Measurements from ENCODE around the gene PEDS1. TPM values are rescaled to one million over a fixed set of nuclear protein-coding genes. Genes with fewer than 3 reads are reported as not detected.

The PEDS1 gene
- total and polyA plus RNA-seq, 2 of the 13 experiments (the other 11 are each of a cell fraction or from before 2014, with no cell fraction given): 30.5 to 93.9 TPM

DNA sequence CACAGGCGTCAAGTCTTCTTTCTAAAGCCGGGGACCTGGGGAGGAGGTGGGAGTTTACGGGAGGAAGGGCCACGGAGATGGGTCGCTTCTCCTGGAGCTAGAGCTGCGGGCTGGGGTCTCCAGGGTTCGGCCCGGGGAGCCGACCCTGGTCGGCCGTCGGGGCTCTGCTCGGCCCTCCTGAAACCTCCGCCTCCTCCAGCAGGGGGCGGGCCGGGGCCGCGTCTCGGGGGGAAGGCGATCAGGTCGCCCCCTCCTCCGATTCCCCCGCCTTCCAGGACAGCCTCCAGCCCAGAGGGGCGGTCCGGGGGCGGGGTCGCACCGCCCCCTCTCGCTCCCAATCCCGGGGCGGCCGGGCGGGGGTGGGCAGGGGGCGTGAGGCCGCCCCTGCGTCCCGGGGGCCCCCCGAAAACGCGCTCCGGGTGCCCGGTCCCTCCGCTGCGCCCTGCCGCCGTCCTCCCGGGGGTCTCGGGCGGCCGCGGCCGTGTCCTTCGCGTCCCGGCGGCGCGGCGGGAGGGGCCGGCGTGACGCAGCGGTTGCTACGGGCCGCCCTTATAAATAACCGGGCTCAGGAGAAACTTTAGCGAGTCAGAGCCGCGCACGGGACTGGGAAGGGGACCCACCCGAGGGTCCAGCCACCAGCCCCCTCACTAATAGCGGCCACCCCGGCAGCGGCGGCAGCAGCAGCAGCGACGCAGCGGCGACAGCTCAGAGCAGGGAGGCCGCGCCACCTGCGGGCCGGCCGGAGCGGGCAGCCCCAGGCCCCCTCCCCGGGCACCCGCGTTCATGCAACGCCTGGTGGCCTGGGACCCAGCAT lies 36.9 kb upstream of the PEDS1 start, which contains the start of gene CEBPB (continued):
- TF ChIP-seq, protein P1, sequence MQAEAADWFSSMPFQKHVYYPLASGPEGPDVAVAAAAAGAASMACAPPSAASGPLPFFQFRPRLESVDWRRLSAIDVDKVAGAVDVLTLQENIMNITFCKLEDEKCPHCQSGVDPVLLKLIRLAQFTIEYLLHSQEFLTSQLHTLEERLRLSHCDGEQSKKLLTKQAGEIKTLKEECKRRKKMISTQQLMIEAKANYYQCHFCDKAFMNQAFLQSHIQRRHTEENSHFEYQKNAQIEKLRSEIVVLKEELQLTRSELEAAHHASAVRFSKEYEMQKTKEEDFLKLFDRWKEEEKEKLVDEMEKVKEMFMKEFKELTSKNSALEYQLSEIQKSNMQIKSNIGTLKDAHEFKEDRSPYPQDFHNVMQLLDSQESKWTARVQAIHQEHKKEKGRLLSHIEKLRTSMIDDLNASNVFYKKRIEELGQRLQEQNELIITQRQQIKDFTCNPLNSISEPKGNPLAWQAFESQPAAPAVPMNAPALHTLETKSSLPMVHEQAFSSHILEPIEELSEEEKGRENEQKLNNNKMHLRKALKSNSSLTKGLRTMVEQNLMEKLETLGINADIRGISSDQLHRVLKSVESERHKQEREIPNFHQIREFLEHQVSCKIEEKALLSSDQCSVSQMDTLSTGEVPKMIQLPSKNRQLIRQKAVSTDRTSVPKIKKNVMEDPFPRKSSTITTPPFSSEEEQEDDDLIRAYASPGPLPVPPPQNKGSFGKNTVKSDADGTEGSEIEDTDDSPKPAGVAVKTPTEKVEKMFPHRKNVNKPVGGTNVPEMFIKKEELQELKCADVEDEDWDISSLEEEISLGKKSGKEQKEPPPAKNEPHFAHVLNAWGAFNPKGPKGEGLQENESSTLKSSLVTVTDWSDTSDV (CRISPR knock-in tag; IDR thresholded peaks at IDR 0.05): peak; percentile 40; the same call in 1 of the 2 replicates
- TF ChIP-seq, protein P2, sequence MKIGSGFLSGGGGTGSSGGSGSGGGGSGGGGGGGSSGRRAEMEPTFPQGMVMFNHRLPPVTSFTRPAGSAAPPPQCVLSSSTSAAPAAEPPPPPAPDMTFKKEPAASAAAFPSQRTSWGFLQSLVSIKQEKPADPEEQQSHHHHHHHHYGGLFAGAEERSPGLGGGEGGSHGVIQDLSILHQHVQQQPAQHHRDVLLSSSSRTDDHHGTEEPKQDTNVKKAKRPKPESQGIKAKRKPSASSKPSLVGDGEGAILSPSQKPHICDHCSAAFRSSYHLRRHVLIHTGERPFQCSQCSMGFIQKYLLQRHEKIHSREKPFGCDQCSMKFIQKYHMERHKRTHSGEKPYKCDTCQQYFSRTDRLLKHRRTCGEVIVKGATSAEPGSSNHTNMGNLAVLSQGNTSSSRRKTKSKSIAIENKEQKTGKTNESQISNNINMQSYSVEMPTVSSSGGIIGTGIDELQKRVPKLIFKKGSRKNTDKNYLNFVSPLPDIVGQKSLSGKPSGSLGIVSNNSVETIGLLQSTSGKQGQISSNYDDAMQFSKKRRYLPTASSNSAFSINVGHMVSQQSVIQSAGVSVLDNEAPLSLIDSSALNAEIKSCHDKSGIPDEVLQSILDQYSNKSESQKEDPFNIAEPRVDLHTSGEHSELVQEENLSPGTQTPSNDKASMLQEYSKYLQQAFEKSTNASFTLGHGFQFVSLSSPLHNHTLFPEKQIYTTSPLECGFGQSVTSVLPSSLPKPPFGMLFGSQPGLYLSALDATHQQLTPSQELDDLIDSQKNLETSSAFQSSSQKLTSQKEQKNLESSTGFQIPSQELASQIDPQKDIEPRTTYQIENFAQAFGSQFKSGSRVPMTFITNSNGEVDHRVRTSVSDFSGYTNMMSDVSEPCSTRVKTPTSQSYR (CRISPR knock-in tag; IDR thresholded peaks at IDR 0.05; ENCODE audit: borderline replicate concordance): peak; percentile 78
- TF ChIP-seq ZNF367 (CRISPR knock-in tag; IDR thresholded peaks at IDR 0.05; ENCODE audit: borderline replicate concordance): peak; percentile 70; the same call in 1 of the 2 replicates
- peak; percentile 98 for TF ChIP-seq RFXAP (CRISPR knock-in tag; IDR thresholded peaks at IDR 0.05; ENCODE audit: borderline replicate concordance)
- TF ChIP-seq, protein P3, sequence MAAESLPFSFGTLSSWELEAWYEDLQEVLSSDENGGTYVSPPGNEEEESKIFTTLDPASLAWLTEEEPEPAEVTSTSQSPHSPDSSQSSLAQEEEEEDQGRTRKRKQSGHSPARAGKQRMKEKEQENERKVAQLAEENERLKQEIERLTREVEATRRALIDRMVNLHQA (CRISPR knock-in tag; IDR thresholded peaks at IDR 0.05): peak; percentile 89; the same call in 1 of the 2 replicates
- TF ChIP-seq, protein P4, sequence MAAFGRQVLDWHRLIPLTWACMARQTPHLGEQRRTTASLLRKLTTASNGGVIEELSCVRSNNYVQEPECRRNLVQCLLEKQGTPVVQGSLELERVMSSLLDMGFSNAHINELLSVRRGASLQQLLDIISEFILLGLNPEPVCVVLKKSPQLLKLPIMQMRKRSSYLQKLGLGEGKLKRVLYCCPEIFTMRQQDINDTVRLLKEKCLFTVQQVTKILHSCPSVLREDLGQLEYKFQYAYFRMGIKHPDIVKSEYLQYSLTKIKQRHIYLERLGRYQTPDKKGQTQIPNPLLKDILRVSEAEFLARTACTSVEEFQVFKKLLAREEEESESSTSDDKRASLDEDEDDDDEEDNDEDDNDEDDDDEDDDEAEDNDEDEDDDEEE (CRISPR knock-in tag; IDR thresholded peaks at IDR 0.05): no peak; the same call in 1 of the 2 replicates
- TF ChIP-seq KDM1A (CRISPR knock-in tag; IDR thresholded peaks at IDR 0.05): no peak
- peak; percentile 86; the same call in 1 of the 2 replicates for TF ChIP-seq ZNF749 (CRISPR knock-in tag; IDR thresholded peaks at IDR 0.05; ENCODE audit: borderline replicate concordance)
- TF ChIP-seq ZFP36 (IDR thresholded peaks at IDR 0.05; ENCODE audit: borderline replicate concordance, low read depth, low read length, partially characterized antibody): no peak
- TF ChIP-seq ZNF253 (CRISPR knock-in tag; IDR thresholded peaks at IDR 0.05; ENCODE audit: borderline replicate concordance): peak; percentile 83
- no peak; the same call in 1 of the 2 replicates for TF ChIP-seq NCOA1 (CRISPR knock-in tag; IDR thresholded peaks at IDR 0.05)
- peak; percentile 28; the same call in 1 of the 2 replicates for TF ChIP-seq NR2F6 (IDR thresholded peaks at IDR 0.05)
- no peak; the same call in 1 of the 2 replicates for TF ChIP-seq NR2F6 (CRISPR knock-in tag; IDR thresholded peaks at IDR 0.05)
- no peak for TF ChIP-seq ZNF432 (CRISPR knock-in tag; IDR thresholded peaks at IDR 0.05; ENCODE audit: borderline replicate concordance)
- TF ChIP-seq, protein P5, sequence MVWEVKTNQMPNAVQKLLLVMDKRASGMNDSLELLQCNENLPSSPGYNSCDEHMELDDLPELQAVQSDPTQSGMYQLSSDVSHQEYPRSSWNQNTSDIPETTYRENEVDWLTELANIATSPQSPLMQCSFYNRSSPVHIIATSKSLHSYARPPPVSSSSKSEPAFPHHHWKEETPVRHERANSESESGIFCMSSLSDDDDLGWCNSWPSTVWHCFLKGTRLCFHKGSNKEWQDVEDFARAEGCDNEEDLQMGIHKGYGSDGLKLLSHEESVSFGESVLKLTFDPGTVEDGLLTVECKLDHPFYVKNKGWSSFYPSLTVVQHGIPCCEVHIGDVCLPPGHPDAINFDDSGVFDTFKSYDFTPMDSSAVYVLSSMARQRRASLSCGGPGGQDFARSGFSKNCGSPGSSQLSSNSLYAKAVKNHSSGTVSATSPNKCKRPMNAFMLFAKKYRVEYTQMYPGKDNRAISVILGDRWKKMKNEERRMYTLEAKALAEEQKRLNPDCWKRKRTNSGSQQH (CRISPR knock-in tag; IDR thresholded peaks at IDR 0.05; ENCODE audit: low read depth): peak; percentile 86

All from HepG2 (cell line).